Measurements from ENCODE around the gene C1orf198. TPM values are rescaled to one million over a fixed set of nuclear protein-coding genes. Genes with fewer than 3 reads are reported as not detected.
A peak's percentile ranks its signal among the peaks of the same experiment; 100 is the strongest.

C1orf198 gene
- total and polyA plus RNA-seq, 2 experiments from 2014 or later = 76.2 to 123 TPM

DNA sequence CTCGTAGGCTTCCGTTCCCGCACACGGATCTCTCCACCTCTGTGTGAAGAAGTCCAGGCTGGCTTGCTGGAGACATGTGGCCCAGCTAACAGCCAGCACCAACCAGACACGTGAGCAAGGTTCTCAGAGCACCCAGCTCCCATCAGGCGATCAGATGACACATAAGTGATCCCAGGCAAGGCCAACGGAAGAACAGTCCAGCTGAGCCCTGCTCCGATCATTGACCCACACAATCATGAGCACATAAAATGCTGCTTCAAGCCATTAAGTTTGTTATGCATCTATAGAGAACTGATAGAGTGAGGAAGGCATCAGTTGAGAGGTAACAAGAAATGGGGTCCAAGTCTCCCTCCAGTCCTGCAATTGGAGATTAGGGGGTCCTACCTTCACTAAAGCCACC lies 15.4 kb downstream of the C1orf198 start:
- peaks cover 33% of the 10 kb centered on the region; the same call in 1 of the 2 replicates for H4K20me1 ChIP-seq (ENCODE audit: insufficient read depth)
- no peak for DNase-seq
- in situ Hi-C loops (cut with MboI) = no loop called here
- no peak overlapping the region for H3K4me2 ChIP-seq (ENCODE audit: unreplicated experiment)
- H3K9me2 ChIP-seq (ENCODE audit: insufficient read depth) = no peaks in the 10 kb centered on the region
- no peak overlapping the region for H3K27ac ChIP-seq
- peaks cover 41% of the 10 kb centered on the region for H3K36me3 ChIP-seq (ENCODE audit: low read depth)
- TF ChIP-seq EZH2 (IDR thresholded peaks at IDR 0.05; ENCODE audit: insufficient read depth, poor library complexity, severe bottlenecking) (no peak), EZH2phosphoT487 (IDR thresholded peaks at IDR 0.05; ENCODE audit: insufficient read depth, low read depth) (no peak)
- no peak overlapping the region for H2AFZ ChIP-seq
- H3K79me2 ChIP-seq (ENCODE audit: insufficient read depth) = peaks cover 95% of the 10 kb centered on the region
- no peaks in the 10 kb centered on the region for H3K27me3 ChIP-seq (replicated peaks; ENCODE audit: insufficient read depth)
- no peaks in the 10 kb centered on the region for H3K9me3 ChIP-seq (ENCODE audit: low read depth)
- H3K4me1 ChIP-seq (ENCODE audit: insufficient read depth) = peaks cover 55% of the 10 kb centered on the region
- peaks cover 18% of the 10 kb centered on the region; the same call in 1 of the 2 replicates for H3F3A ChIP-seq (ENCODE audit: insufficient read depth)
- 90 to 93% methylated on average over 8 of the region's 8 CpGs for WGBS, 2 experiments (ENCODE audit: low coverage in 1 of 2, low lambda C conversion rate in 2 of 2, missing lambda C conversion rate in 2 of 2)
- H3K4me3 ChIP-seq = no peak overlapping the region
- no peak overlapping the region for H3K9ac ChIP-seq

DNA sequence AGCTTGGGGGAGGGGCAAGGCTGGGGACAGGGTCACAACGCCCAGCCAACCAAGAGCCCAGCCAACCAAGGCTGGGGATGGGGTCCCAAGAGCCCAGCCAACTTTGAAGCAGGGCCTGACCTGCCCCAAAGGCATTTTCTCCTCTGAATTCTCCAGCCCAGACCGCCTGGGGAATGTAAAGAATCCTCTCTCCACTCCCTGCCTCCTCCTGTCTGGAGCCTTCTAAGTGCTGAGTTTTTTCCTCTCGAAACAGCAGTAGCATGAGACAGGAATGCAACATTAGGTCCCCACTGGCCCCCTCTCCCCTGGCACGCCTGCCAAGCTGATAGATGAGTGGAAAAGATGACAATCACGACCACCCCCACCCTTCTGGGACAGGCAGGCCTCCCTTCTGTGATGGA lies 17.0 kb downstream of the C1orf198 start:
- no peak overlapping the region for H3K4me2 ChIP-seq (ENCODE audit: unreplicated experiment)
- in situ Hi-C loops (cut with MboI) = no loop called here
- H3K9ac ChIP-seq = no peak overlapping the region
- WGBS, 2 experiments (ENCODE audit: low coverage in 1 of 2, low lambda C conversion rate in 2 of 2, missing lambda C conversion rate in 2 of 2) = 55 to 62% methylated on average over 5 of the region's 5 CpGs
- H2AFZ ChIP-seq = no peak overlapping the region
- H3F3A ChIP-seq (ENCODE audit: insufficient read depth) = peaks cover 18% of the 10 kb centered on the region; the same call in 1 of the 2 replicates
- H3K4me1 ChIP-seq (ENCODE audit: insufficient read depth) = peaks cover 41% of the 10 kb centered on the region
- H3K4me3 ChIP-seq = no peak overlapping the region
- TF ChIP-seq EZH2 (IDR thresholded peaks at IDR 0.05; ENCODE audit: insufficient read depth, poor library complexity, severe bottlenecking) = no peak
- TF ChIP-seq EZH2phosphoT487 (IDR thresholded peaks at IDR 0.05; ENCODE audit: insufficient read depth, low read depth) = no peak
- peaks cover 90% of the 10 kb centered on the region for H3K79me2 ChIP-seq (ENCODE audit: insufficient read depth)
- peaks cover 32% of the 10 kb centered on the region; the same call in 1 of the 2 replicates for H4K20me1 ChIP-seq (ENCODE audit: insufficient read depth)
- peaks cover 41% of the 10 kb centered on the region for H3K36me3 ChIP-seq (ENCODE audit: low read depth)
- peak; percentile 27 for DNase-seq
- no peaks in the 10 kb centered on the region for H3K27me3 ChIP-seq (replicated peaks; ENCODE audit: insufficient read depth)
- no peaks in the 10 kb centered on the region for H3K9me3 ChIP-seq (ENCODE audit: low read depth)
- H3K9me2 ChIP-seq (ENCODE audit: insufficient read depth) = no peaks in the 10 kb centered on the region
- no peak overlapping the region for H3K27ac ChIP-seq

DNA sequence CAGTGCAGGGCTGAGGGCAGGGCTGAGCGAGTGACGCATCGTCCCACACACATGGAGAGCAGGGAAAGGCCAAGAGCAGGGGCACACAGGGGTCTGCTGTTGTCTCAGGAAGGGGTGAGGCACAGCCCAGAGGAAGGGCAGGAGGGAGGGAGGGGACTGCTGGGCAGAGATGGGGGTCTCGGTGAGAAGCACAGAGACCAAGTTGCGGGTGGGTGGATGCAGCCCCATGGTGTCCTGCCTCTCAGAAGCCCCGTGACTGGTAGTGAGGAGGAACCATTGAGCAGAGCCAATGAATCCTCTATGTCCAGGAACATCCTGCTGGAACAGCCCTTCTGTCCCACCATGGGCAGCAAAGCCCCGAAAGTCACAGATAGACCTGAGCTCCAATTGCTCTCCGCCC lies 17.8 kb downstream of the C1orf198 start:
- Histone ChIP-seq H3K9me2 (ENCODE audit: insufficient read depth) (no peaks in the 10 kb centered on the region), H3F3A (ENCODE audit: insufficient read depth) (peaks cover 18% of the 10 kb centered on the region; the same call in 1 of the 2 replicates), H4K20me1 (ENCODE audit: insufficient read depth) (peaks cover 27% of the 10 kb centered on the region; the same call in 1 of the 2 replicates), H3K27me3 (replicated peaks; ENCODE audit: insufficient read depth) (no peaks in the 10 kb centered on the region), H3K4me1 (ENCODE audit: insufficient read depth) (peaks cover 34% of the 10 kb centered on the region), H3K9ac (no peak overlapping the region), H3K9me3 (ENCODE audit: low read depth) (no peaks in the 10 kb centered on the region), H3K36me3 (ENCODE audit: low read depth) (peaks cover 39% of the 10 kb centered on the region), H2AFZ (no peak overlapping the region), H3K79me2 (ENCODE audit: insufficient read depth) (peaks cover 90% of the 10 kb centered on the region), H3K4me3 (no peak overlapping the region), H3K27ac (no peak overlapping the region), H3K4me2 (ENCODE audit: unreplicated experiment) (no peak overlapping the region)
- no peak for DNase-seq
- 92 to 97% methylated on average over 6 to 8 of the region's 8 CpGs for WGBS, 2 experiments (ENCODE audit: low coverage in 1 of 2, low lambda C conversion rate in 2 of 2, missing lambda C conversion rate in 2 of 2)
- TF ChIP-seq EZH2phosphoT487 (IDR thresholded peaks at IDR 0.05; ENCODE audit: insufficient read depth, low read depth) = no peak
- TF ChIP-seq EZH2 (IDR thresholded peaks at IDR 0.05; ENCODE audit: insufficient read depth, poor library complexity, severe bottlenecking) = no peak
- in situ Hi-C loops (cut with MboI) = no loop called here

DNA sequence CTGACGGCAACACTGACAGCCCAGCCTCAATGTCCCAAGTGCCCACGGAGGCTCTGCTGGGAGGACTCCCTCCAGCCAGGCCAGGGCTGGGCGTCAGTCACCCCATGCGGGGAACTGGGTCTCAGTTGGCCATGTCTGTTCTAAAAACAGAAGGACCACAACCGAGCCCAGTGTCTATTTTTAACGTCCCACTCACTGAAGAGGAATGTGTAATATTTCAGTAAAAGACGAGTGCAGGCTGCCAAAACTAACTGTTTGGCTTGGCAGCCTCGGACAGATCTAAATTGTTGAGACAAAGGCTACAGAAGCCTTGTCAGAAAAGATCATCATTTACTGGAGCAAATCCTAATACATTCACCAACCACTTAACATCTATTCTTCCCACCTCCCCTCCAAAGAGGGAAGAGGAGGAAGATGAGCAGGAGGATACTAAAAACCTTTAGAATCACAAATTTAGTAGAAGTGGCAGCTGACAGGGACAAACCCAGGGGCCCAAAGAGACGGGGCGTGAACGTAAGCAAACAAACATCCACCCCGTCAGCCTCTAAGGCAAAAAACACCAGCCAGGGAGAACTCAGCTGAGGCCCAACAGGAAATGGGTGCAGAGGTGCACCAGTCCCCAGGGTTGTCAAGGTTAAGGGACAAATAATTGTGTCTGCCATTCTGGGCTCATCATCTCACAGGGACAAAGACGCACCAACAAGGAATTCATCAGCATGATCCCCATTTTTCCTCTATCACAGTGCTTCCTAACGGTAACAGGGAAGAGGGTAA lies 18.7 kb downstream of the C1orf198 start:
- Histone ChIP-seq H3K27me3 (replicated peaks; ENCODE audit: insufficient read depth) (no peaks in the 10 kb centered on the region), H4K20me1 (ENCODE audit: insufficient read depth) (peaks cover 21% of the 10 kb centered on the region; the same call in 1 of the 2 replicates), H3K4me2 (ENCODE audit: unreplicated experiment) (peak overlapping the region; percentile 58), H3K9me2 (ENCODE audit: insufficient read depth) (no peaks in the 10 kb centered on the region), H3K4me3 (0 out of 2 replicates have a peak overlapping the region, but pooled peaks have one; percentile 5), H2AFZ (no peak overlapping the region), H3K4me1 (ENCODE audit: insufficient read depth) (peaks cover 38% of the 10 kb centered on the region), H3K9ac (no peak overlapping the region), H3K79me2 (ENCODE audit: insufficient read depth) (peaks cover 88% of the 10 kb centered on the region), H3K36me3 (ENCODE audit: low read depth) (peaks cover 30% of the 10 kb centered on the region), H3F3A (ENCODE audit: insufficient read depth) (peaks cover 18% of the 10 kb centered on the region; the same call in 1 of the 2 replicates), H3K27ac (peak overlapping the region; percentile 35), H3K9me3 (ENCODE audit: low read depth) (no peaks in the 10 kb centered on the region)
- 14 to 19% methylated on average over 14 of the region's 14 CpGs for WGBS, 2 experiments (ENCODE audit: low coverage in 1 of 2, low lambda C conversion rate in 2 of 2, missing lambda C conversion rate in 2 of 2)
- peak; percentile 78; the same call in 1 of the 2 replicates for TF ChIP-seq EZH2phosphoT487 (IDR thresholded peaks at IDR 0.05; ENCODE audit: insufficient read depth, low read depth)
- no peak for TF ChIP-seq EZH2 (IDR thresholded peaks at IDR 0.05; ENCODE audit: insufficient read depth, poor library complexity, severe bottlenecking)
- in situ Hi-C loops (cut with MboI) = no loop called here
- peak; percentile 96 for DNase-seq

Measured in GM23248 (cell line).